ENCODE results near the gene PCIF1. TPM values are rescaled to one million over a fixed set of nuclear protein-coding genes. Genes with fewer than 3 reads are reported as not detected.

PCIF1 gene
- total RNA-seq, 1 donor from 2014 or later: 19.0 TPM

DNA sequence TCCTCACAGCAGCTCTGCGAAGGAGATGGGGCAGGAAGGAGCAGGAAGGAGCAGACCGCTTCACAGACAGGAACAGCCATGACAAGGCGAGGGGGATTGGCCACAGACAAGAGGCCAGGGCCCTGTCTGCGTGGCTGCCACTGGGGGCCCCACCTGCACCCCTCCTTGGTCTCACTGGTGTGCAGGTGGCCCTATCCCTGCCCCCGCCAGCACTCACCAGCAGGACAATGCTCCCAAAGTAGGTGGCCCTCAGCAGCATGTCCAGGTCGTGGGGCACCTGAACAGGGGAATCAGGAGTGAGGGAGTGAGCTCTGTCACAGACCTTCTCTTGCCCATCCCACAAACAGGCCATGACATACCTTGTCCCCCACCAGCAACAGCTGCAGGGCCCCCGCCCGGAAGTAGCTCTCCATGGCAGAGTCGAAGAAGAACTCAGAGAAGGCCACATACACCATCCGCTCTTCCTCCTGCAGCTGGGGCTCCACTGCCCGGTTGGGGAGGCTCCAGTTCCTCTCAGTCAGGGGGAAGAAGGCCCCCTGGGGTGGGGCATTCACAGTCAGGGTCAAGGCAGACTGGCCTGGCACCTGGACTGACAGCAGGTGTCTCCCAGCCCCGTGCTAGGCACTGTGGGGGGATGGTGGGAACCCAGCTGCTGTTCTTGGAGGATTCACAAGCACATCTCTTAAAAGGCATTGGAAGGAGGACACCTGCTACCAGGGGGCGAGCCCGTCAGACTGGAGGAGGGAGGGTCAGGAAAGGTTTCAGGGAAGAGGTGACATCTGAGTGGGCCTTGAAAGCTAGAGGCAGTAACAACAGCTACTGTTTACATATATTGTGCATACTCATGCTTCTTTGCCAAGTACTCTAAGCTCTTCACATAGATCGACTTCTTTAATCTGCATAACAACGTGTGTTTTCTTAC is 29.6 kb upstream of the PCIF1 start:
- no peak for ATAC-seq

DNA sequence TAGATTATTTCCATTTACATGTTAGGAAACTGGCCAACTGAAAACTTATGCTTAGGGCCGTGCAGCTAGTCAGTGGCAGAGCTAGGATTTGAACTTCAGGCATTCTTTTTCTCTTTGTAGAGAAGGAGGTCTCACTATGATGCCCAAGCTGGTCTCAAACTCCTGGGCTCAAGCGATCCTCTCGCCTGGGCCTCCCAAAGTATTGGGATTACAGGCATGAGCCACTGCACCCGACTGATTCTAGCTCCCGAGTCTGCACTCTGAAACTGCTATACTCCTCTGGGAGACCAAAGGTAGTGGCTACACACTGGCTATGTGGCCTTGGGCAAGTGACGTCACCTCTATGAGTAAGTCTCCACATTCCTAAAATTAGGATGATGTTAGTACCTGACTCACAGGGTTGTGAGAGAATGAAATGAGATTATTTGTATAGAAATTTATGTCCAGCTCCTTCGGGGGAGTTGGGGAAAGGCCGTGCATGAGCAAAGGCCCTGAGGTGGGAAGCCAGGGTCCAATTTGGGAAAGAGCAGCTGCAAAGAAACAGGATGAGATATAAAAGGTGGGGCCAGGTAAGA is 28.9 kb upstream of the PCIF1 start:
- peak; percentile 60 for ATAC-seq

DNA sequence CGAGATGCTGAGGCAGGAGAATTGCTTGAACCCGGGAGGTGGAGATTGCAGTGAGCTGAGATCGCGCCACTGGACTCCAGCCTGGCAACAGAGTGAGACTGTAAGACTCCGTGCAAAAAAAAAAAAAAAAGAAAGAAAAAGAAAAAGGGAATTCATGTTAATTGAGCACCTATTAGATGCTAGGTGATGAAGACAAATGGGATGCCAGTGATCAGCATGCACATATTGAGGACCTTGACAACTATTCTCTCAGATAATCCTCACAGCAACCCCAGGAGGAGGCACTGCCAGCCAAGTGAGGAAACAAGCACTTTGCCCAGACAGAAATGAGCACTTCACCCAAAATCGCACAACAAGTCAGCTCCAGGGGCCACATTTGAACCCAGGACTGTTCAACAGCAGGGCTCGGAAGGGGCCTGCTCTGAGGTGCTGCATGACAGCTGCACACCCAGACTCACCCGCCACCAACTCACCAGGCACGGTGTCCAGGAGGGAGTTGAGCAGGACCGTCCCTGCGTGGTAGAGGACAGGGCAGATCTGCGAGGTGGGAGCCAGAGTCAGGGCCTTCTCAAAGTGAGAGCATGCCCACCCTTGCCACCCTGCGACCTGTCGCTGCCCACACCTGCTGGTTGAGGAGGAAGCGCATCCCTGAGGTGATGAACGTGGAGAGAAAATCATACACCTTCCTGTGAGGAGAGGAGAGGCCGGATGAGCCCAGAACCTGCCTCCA is 27.1 kb upstream of the PCIF1 start:
- no peak for ATAC-seq

DNA sequence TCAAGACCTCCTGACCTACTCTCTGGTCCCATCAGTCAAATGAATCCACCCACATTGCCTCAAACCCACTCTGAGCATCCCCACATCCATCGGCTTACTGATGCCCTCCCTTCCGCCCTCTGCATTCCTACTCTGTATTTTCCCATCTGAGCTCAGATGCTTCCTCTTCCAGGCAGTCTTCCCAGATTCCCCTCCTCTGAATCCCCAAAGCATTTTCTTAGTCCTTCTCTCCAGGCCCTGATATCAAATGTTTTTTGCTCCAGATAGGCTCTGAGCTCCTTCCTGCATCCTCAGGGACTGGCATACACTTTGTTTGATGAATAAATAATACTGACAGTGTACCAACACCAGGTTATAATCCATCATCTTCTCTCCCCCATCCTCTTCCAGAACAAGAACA is 26.4 kb upstream of the PCIF1 start:
- ATAC-seq: no peak

DNA sequence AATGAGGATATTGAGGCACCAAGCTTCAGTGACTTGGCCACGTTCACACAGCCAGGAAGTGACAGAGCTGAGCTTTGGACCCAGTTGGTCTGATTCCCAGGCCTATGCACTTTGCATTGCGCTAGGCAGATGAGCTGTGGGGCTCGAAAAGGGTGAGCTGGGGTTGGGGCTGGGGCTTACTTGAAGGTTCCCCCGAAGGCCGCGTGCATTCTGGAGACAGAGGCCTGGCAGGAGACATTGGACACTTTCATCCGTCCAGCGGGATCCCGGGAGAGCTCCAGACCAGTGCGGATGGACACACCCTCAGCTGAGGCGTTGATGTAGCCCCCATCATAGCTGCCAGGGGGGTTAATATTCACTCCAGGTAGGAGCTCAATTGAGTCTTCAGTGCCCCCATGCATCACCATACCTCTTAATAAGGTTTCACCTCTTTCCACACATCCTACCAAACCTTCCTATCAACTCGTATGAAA is 25.1 kb upstream of the PCIF1 start:
- no peak for ATAC-seq

DNA sequence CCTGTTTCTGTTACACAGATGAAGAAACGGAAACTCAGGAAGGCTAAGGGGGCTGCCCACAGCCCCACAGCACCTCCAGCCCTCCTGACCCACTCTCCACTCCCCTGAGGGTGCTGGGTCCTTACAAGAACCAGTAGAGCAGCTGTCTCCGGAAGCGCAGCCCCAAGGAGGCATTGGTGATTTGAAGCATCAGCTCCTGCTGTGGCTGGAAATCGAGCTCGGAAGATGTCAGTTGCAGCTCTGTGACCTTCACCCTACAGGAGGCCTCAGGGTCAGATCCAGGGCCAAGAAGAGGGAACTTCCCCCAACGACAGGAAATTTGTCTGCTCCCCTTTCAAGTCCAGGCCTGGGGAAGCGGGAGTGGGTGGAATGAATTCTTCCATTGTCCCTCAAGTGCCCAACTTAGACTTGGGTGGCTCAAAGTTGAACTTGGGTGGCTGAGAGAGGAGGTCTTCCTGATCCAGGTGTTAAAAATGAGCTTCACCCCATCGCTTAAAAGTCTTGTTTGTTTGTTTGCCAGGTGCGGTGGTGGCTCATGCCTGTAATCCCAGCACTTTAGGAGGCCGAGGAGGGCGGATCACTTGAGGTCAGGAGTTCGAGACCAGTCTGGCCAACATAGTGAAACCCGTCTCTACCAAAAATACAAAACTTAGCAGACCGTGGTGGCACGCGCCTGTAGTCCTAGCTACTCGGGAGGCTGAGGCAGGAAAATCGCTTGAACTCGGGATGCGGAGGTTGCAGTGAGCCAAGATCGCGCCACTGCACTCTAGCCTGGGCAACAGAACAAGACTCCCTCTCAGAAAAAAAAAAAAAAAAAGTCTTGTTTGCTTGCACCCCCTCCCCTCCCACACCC is 24.4 kb upstream of the PCIF1 start:
- no peak for ATAC-seq

DNA sequence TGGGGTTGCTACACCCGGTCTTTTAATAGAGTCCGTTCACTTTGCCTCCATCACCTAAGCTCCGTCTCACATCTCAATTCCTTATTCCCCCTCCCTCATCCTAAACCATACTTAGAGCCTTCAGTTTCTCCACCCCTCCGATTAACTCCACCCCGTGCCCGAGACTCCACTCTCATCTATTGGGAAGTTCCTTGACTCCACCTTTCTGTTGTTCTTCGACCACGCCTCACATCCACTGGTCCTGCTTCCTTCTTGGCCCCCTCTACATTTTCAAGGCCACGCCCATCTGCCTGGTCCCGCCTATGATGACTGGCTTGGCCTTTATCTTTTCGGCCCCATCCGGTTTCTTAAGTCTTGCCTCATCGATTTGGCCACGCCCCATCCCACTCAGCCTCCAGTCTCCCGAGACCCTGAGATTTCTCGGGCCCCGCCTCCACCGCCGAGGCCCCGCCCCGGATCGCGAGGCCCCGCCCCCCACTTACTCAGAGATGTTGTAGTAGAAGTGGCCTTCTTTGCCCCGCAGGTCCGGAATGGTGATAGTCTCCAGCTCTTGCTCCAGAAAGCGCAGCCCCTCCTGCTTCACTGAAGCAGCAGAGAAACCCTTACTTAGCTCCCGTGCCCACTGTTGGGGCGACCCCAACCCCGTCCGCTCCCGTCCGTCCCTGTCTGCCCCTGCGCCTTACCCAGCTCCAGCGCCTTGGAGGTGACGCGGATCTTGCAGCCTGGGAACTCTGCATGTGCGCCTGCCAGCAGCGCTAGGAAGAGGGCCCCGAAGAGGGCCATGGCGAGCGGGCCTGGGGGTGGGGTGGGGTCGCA is 23.6 kb upstream of the PCIF1 start:
- ATAC-seq: peak; percentile 94

DNA sequence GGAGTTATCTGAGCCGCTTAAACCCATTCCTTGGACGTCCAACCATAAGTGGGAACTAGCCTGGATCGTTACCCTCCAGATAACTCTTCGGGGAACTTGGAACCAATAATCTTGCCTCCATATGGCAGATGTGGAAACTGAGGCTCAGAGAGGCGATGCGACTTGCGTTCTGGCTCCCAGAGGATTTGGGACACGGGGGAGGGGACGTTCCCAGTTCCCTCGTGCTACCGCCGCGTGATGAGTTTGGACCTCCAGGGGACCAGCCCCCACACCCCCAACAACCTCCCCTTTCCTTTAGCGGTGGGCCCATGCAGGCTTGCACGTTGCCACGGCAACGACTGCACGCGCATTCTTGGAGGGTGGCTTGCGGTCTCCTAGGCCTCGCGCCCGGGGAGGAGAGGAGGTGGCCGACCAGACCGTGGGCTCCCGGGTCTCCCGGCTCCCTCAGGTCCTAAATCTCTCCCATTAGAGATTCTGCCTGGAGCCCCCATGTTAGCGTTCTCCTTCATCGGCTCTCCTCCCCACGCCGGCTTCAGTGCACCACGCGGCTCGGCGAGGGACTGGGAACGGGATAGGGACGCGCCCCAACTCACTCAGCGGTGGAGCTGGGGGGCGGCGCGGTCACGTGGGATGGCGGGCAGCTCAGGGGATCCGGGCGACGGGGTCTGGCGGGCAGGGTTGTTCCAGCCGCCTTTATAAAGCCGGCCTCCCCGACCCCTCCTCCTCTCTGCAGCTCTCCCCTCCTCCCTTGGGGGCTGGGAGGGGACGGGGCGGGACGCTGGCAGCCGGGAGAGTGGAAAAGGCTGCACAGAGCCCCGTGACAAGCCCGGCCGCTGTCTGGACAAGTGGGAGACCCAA is 22.8 kb upstream of the PCIF1 start, which contains the start of gene PLTP:
Gene PLTP (minus strand): TSS at position 670 of the 858 bp plus-strand sequence. CDS start 703 bp downstream, outside the sequence.
- ATAC-seq: peak; percentile 15

DNA sequence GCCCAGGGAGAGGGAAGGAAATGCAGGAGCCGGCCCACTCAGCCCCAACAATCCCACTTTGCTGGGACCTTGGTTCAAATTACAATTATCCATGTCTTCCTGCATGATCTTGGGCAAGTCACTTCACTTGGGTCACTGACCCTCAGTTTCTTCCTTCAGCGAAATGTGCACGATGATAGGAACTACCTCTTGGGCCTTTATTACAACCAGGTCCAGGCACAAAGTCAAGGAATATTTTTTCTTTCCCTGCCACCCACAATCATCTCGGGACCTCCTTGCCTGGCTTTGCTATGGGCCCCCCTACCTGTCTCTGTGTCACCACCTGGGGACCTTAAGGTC is 22.2 kb upstream of the PCIF1 start:
- ATAC-seq: no peak

DNA sequence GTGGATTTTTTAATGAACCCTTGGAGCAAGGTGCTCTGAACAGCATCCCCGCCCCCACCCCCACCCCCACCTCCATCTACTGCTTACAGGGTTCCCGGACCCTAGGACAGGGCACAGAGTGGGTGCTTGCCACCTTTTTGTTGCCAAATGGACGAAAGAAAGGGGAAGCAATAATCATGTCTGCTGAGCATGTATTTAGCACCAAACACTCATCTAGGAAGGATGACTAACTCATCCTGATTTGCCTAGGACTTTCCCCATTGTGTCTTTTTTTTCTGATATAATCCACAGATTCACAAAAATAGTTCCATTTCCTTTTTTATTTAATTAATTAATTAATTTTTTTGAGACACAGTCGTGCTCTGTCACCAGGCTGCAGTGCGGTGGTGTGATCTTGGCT is 21.4 kb upstream of the PCIF1 start:
- ATAC-seq: no peak

DNA sequence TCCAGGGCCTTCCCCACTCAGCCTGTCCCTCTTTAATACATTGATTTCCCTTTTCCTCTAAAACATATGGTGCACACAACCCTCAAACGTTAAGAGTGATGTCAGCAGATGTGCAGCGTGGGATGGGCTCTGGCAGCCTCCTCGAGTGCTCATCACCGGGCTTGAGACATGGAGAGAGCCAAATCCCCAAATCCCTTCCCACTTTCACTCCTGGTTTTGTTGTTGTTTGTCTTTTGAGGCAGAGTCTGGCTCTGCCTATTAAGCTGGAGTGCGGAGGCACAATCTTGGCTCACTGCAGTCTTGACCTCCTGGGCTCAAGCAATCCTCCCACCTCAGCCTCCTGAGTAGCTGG is 16.7 kb upstream of the PCIF1 start:
- ATAC-seq: no peak

DNA sequence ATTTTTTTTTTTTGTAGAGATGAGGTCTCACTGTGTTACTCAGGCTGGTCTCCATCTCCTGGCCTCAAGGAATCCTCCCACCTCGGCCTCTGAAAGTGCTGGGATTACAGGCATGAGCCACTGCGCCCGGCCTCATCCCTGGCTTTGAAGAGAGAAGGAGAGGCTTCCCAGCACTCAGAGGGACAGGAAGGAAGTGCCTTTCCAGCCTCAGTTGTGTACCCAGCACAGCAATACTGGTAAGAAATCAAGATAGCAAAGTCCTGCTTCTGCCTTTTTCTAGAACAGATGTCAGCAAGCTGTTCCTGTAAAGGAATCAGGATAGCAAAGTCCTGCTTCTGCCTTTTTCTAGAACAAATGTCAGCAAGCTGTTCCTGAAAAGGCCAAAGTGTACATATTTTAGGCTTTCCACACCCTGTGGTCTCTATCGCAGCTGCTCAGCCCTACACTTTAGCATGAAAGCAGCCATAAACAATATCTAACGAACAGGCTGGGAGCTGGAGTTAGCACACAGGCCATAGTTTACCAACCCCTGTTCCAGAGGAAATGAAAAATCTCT is 16.2 kb upstream of the PCIF1 start:
- ATAC-seq: no peak

DNA sequence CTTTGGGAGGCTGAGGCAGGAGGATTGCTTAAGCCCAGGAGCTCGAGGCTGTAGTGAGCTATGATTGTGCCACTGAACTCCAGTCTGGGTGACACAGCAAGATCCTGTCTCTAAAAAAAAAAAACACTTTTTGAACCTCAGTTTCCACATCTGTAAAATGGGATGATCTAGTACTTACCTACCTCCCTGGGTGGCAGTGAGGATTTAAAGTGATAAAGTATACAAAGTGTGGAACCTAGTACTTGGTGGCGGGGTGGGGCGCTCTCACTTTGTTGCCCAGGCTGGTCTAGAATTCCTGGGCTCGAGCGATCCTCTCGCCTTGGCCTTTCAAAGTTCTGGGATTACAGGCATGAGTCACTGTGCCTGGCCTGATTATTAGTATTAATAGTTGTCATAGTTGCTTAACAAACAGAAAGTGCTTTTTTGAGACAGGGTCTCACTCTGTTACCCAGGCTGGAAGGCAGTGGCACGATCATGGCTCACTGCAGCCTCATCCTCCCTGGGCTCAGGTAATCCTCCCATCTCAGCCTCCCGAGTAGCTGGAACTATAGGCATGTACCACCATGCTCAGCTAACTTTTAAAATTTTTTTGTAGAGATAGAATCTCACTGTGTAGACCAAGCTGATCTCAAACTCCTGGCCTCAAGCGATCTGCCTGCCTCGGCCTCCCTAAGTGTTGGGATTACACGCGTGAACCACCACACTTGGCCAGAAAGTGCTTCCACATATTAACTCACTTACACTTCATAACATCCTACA is 15.5 kb upstream of the PCIF1 start:
- no peak for ATAC-seq

DNA sequence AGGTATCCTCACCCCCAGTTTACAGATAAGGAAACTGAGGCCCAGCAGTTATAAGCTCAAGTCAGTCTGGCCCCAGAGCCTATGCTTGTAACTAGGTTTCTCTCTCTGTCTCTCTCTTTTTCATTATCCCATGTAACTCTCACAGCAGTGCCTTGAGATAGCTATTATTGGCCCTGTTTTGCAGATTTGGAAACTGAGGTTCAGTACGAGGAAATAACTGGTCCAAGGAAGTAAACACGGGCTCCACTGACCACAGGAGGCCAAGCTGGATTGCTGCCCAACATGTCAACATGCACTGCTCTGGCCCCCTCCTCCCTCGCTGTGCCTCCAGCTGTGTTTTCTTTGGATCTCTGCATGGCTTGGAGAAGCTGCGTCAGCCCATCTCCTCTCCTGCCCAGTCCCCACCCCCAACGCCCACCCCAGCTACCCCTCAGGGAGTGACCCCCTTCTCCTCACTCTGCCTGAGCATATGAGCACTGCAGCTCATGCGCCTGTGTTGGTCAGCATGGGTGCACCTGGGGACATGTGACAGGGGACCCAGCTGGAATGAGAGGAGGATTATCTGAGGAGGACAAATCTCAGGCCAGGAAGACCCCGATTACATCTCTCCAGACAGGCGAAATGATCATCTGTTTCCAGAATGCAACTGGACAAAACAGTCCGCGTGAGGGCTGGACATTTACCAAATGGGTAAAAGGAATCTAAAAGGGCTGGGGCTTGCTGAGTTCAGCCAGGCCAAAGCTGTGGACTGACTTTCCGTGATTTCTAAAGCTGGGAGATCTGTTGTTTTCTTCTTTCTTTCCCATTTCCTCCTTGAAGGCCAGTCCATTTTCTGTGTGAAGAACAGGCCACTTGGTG is 14.7 kb upstream of the PCIF1 start:
- ATAC-seq: no peak

DNA sequence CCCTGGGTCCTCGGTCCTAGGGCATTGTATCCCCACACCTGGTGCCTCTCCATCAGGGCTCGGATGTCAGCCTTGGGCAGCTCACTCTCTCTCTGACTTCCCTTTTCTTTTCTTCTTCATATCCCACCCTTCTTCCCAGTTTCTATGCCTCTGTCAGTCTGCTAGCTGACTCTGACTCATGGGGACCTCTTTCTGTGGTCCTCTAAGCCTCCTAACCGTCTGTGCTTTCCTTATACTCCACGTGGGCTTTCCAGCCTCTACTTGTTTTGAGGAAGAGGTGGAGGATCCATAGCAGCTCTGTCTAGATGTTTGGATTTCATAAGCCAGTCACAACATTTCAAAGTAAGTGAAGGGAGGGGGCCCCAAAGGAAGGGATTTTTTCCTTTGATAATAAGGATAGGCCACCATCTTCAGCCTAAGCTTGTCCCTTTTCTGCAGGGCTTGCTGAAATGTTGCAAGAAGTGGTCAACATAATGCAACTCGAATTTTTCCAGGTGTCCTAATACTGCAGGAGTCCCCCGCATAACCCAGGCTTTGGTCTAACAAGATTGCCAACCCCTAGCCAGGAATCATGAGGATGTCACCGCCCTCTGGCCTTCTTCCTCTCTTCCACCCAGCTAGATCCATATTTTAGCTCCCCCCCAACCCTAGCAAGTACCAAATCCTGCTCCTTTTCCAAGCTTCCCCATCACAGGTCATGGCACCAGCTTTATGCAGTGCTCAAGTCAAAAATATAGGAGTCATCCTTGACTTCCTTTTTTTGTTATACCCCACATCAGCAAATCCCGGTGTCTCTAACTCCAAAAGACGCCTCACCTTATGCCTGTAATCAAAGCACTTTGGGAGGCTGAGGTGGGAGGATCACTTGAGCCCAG is 13.8 kb upstream of the PCIF1 start:
- ATAC-seq: no peak

DNA sequence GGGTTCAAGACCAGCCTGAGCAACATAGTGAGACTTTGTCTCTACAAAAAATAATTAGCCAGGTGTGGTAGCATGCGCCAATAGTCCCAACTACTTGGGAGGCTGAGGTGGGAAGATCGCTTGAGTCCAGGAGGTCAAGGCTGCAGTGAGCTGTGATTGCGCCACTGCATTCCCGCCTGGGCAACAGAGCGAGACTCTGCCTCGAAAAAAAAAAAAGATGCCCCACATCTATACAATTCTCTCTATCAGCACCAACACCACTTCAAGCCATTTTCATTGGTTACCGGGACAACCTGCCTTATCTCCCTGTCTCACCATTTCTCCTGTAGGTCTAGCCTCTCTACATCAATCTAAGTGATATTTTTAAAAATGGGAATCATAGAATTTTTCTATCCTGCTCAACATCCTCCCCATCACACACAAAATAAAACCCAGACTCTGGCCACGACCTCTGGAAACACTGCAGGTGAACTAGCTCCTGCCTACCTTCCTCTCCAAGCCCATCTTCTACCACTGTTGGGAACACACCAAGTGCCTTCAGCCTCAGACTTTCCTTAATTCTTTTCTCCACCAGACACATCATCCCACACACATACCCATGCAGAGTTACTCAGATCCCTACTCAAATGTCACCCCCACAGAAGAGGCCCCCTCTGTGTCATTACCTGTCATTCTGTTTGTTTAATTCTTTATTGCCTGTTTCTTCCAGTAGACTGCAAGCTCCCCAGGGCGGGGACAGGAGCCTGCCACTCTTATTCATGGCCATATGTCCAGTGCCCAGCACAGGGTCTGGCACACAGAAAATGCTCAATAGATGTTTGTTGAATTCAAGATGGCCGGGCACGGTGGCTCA is 12.9 kb upstream of the PCIF1 start:
- no peak for ATAC-seq
